Lower leg skin (tissue), 3 donors: Measurements from ENCODE around the gene MYB.

Experiments
- POLR2A ChIP-seq, 2 donors: fragments of 450-650 bp; IDR thresholded peaks; one replicate each; pipeline ENCODE4 v1.6.1; 2016 to 2017; ENCODE audit warnings: antibody characterized with exemption in 2 of 2, mild to moderate bottlenecking in 1 of 2, moderate library complexity in 1 of 2
- TF ChIP-seq, protein P1 (sequence below), 3 donors: fragments of 450-650 bp; IDR thresholded peaks; one replicate each; pipeline ENCODE4 v1.5.1; 2016; ENCODE audit warnings: antibody characterized with exemption in 3 of 3, mild to moderate bottlenecking in 3 of 3, moderate library complexity in 2 of 3

DNA sequence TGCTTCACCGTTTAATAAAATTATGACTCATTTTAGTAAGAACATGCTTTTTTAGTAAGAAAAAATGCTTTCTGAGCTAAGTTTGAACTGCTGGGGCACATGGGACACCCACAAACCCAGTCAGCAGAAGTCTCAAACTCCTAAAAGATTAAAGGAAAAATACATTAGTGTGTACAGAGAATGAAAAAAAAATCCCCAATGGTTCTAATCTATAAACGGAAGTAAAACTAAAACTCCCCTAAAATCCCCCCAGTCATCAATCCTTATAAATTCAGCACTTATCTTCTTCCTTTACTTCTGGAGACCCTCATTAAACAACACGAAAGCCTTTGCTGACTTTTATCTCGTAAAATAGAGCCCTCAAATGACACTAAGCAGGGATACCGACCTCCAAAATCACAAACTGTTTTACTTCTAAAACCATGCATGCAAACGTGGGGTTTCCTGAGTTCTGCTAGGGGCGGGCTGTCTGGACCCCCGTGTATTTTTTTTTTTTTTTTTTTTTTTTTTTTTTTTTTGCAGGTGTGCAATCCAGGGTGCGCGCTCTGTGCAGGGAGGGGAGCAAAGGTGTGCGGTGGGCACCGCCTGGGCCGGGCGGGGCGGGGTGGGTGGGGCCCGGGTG is 1.1 kb upstream of the MYB start:
- TF ChIP-seq POLR2A (IDR thresholded peaks at IDR 0.05), result no peak
- TF ChIP-seq, protein P1, sequence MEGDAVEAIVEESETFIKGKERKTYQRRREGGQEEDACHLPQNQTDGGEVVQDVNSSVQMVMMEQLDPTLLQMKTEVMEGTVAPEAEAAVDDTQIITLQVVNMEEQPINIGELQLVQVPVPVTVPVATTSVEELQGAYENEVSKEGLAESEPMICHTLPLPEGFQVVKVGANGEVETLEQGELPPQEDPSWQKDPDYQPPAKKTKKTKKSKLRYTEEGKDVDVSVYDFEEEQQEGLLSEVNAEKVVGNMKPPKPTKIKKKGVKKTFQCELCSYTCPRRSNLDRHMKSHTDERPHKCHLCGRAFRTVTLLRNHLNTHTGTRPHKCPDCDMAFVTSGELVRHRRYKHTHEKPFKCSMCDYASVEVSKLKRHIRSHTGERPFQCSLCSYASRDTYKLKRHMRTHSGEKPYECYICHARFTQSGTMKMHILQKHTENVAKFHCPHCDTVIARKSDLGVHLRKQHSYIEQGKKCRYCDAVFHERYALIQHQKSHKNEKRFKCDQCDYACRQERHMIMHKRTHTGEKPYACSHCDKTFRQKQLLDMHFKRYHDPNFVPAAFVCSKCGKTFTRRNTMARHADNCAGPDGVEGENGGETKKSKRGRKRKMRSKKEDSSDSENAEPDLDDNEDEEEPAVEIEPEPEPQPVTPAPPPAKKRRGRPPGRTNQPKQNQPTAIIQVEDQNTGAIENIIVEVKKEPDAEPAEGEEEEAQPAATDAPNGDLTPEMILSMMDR (IDR thresholded peaks at IDR 0.05), result no peak
